Measurements from ENCODE around the gene DUSP3.

The DUSP3 gene

GRCh38 chr17:43767713-43768059 lies 11.1 kb downstream of the DUSP3 start:
- no peak for DNase-seq

- DNase-seq, result no peak
Measured at GRCh38 chr17:43767053-43767712, 11.6 kb downstream of the DUSP3 start.

DNA sequence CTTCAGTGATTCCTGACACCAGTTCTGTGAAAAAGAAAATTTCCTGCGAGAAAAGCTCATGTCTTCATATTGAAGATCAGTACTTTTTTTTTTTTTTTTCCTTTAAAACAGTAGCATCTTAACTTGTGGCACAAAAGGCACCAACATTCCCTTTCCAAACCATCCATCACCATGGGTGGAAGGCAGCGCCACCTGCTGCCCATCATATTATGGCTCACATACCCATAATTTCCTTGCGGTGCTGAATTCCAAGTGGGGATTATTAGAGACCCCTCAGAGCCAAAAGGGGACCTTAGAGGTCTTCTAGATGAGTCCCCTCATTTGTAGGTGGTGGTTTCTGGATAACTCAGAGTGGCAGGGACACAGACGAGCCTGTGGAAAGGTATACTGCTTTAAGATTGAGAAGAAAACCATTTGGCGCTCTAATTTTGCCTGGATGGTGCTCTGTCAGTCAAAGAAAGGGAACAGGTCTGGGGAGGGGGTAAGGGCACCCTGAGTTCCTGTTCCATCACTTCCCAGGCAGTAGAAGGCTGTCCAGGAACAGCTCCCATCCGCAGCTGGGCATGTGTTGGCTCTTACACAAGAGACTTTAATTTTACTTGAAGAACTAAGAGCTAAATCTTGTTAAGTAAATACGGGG lies 12.2 kb downstream of the DUSP3 start:
- DNase-seq, result peak; percentile 17 to 45

- peak; percentile 76 to 78 for DNase-seq
Measured at GRCh38 chr17:43760254-43760852, 18.4 kb downstream of the DUSP3 start.

GRCh38 chr17:43759836-43760235 lies 18.9 kb downstream of the DUSP3 start:
- no peak for DNase-seq

DNA sequence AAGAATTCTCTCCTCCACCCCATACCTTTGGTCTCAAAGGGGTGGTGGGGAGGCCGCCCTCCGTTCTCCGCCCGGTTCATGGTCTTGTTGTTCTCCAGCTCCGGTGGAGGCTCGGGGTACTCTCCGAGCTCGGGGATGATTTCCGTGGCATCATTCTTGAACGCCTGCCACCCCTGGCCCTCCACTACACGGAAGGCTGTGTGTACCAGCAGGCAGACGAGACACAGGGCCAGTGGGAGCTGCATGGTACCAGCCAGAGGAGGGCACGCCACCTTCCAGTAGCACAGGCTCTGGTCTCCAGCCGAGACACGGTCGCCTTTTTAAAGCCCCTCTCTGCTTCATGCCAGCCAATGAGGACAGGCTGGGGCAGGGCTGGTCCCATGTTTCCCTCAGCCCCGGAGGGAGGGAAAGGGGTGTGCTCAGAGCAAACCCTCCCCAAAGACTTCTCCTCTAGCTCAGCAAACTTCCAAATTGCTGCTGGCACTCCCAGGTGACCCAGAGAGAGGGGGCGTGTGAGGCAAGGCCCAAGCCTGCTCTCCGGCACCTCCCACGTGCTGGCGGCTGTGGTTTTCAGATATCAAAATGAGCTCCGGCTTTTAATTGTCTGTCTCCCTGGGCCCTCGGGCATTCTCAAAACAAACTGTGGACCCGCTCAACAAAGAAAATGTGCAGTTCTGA lies 20.1 kb downstream of the DUSP3 start, which contains the start of gene SOST:
SOST (minus strand) TSS at position 295 of the 678 bp plus-strand sequence; CDS start at position 245, 50 bp downstream.
- DNase-seq, result no peak

GRCh38 chr17:43758086-43758485 lies 20.7 kb downstream of the DUSP3 start:
- no peak for DNase-seq

DNA sequence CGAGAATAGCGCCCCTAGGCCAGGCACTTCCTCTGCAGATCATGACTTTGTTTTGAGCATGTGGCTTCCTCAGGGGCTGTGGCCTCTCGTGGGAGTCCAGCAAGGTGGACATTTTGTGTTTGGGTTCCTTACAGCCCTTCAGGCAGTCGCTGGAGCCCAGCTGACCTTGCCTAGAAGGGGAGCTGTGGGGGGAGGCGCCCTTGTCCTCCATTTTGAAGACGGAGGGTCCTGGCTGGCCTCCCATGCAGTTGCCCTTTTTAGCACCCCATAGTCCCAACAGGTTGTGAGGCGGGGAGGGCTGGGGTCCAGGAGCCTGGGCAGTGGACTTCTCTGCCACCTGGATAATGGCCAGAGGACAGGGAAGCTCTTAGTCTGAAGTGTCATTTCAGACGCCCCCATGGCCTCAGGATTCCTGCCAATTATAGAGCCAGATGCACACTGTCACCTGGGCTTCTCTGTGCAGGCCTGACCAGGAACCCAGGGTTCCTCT lies 21.6 kb downstream of the DUSP3 start:
- no peak for DNase-seq

DNA sequence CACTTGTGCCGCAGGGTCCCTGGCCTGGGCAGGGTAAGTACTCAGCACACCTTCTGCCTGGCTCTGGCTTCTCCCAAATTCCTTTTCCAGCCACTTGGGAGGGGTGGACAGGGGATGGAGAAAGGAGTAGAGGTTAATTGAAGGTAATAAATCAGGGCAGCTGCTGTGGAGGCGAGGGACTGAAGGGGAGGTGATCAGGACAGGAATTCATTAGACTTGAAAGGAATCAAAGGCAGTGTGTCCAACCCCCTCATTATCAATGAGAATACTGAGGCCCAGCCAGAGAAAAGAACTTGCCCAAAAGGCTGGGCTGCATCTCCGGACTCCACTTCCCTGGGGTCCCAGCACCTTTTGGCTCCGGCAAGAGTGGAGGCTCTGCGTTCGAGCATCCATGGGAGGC lies 22.6 kb downstream of the DUSP3 start:
- no peak for DNase-seq

DNA sequence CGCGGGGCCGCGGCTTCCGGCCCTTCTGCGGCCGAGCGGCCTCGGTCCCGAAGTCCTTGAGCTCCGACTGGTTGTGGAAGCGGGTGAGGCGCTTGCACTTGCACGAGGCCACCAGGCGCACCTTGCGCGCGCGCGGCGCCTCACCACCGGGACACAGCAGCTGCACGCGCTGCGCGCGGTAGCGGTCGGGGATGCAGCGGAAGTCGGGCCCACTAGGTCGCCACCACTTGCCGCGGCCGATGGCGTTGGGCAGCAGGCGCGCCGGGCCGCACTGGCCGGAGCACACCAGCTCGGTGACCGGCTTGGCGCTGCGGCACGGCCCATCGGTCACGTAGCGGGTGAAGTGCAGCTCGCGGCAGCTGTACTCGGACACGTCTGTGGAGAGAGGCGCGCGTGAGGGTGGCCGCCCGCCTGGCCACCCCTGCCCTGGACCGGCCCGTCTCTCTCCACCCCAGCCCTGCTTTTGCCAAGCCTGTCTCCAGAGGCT lies 23.3 kb downstream of the DUSP3 start:
- no peak for DNase-seq

GRCh38 chr17:43754947-43755346 lies 23.8 kb downstream of the DUSP3 start:
- DNase-seq, result no peak

DNA sequence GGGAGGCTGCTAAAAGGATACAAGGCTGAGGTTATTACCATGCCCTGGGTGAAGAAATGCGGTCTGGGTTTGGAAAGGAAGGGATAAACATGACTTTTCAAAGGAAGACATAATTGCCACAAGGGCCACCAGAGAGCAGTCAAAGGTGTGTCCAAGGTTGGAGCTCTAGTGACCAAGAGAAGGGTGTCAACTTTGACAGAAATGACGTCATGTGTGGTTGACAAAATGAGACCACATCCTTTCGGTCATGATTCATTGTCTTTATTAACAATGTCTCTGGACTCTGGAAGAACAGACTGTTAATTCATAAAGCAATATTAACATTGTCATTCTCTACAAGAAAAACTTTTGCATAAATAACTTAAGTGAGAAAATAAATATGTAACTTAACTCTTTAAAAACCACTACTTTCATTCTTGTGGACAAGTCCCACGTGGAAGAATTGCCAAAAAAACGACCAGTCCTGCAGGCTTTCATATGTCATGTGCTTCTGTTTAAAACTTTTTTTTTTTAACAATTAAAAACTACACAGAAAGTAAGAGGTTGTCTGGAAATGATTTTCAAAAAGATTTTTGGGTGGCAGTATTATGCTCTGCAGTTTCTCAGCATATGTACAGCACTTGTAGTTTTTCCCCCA lies 25.2 kb downstream of the DUSP3 start:
- DNase-seq, result no peak

DNA sequence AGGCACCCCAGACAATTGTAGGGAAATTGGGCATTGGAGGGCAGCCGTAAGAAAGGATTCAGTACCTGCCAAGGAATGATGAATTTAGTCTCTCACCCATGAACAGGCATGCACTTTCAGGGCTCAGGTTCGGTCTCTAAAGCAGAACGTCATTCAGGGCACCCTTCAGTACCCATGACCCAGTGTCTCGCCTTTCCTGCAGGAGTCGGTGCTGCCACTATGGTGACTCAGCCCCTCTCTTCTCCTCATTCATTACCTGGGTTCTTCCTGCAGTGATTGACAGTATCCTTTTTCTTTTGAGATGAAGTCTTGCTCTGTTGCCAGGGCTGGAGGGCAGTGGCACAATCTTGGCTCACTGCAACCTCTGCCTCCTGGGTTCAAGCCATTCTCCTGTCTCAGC lies 28.6 kb downstream of the DUSP3 start:
- DNase-seq, result no peak

DNA sequence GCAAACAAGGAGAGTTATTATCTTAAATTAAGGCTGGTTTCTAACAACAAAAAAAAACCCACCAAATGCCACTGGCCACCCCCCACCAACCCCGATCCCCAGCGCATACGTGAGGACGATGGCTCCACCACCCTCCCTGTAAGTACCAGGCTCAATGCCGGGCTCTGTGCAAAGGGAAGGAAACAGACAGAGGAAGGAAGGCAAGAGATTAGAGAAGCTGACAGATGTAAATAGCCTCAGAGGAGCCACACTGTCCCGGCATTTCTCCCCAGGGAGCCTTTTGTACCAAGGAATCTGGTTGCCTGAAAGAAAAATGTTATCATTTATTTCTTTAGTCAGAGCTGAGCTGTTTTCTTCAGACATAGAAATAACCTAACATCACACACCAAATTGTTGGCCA lies 33.2 kb downstream of the DUSP3 start:
- no peak for DNase-seq

GRCh38 chr17:43741636-43742035 lies 37.1 kb downstream of the DUSP3 start:
- no peak for DNase-seq

DNA sequence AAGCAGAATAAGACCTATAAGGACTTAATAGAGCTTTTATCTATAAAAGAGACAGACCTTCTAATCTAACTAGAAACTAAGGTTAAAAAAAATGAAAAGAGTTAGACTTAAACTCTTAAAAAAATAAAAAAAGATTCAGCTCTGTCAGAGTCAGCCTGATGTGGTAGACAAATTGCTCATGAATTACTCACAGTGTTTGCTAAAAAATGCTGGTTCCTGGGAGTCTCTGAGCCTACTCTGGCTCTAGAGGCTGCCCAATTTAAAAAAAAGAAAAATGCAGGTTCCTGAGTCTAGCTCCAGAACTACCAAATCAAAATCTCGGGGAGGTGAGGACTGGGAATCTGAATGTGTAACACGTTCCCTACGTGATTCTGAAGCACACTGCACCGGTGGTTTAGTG lies 38.2 kb downstream of the DUSP3 start:
- DNase-seq, result no peak

- DNase-seq, result no peak
Measured at GRCh38 chr17:43737722-43738121, 41.1 kb downstream of the DUSP3 start.

- no peak for DNase-seq
Measured at GRCh38 chr17:43736389-43736788, 42.4 kb downstream of the DUSP3 start.

- no peak for DNase-seq
Measured at GRCh38 chr17:43734376-43734775, 44.4 kb downstream of the DUSP3 start.

DNA sequence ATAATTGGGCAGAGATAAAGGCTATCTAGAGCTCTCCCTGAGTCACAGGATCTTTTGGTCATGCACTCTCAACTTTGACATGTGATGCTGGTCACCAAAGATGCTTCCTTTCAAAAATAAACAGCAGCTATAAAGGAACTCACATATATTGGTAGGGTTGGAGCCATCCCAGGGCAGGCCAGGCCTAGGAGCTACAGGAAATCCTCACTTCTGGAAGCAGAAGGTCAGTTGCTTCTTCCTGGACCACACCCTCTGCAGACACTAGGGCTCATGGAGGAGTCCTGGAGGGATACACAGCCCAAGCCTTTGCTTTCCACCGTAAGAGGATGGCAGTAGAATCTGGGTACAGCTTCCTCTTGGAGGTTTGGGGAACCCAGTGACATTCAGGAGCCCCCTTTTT lies 44.8 kb downstream of the DUSP3 start:
- no peak for DNase-seq

GRCh38 chr17:43732958-43733357 lies 45.8 kb downstream of the DUSP3 start:
- DNase-seq, result no peak

DNA sequence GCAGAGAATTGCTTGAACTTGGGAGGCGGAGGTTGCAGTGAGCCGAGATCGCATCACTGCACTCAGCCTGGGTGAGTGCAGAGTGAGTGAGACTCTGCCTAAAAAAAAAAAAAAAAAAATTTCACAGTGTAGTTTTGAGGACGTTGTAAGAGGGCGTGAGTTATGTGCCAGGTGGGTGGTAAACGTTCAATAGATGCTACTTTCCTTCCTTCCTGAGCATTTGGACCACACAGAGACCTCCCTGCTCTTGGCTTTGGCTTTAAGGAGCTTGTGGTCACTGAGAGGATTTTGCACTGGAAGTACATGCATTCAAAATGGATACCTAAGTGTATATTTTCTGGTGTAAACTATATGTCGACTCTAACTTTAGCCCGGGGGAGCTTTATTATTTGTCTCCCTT lies 50.7 kb downstream of the DUSP3 start:
- no peak for DNase-seq

Measured in SHP77 (cell line).